Fibroblast of lung (primary cell): ENCODE results near the gene ERBB4. TPM values are rescaled to one million over a fixed set of nuclear protein-coding genes. Genes with fewer than 3 reads are reported as not detected.

Source experiments
- DNase-seq, 2 donors: peaks; one replicate each; pipeline versions ENCODE4 v3.0.0 to v3.0.0-alpha.2; 2010; ENCODE audit warnings: low read depth in 2 of 2
- H2AFZ ChIP-seq: 2 replicates; pipeline ENCODE4 v1.5.1; 2012; ENCODE audit warnings: low read length, control low read depth, inconsistent platforms
- H3K27ac ChIP-seq: 2 replicates; pipeline ENCODE4 v1.5.1; 2011; ENCODE audit warnings: low read length, control low read depth; ENCODE audit not compliant: insufficient read depth
- H3K27me3 ChIP-seq: 2 replicates; pipeline ENCODE4 v1.5.1; 2011; ENCODE audit warnings: mild to moderate bottlenecking, low read length; ENCODE audit not compliant: control insufficient read depth, insufficient read depth
- H3K36me3 ChIP-seq: 2 replicates; pipeline ENCODE4 v1.5.1; 2011; ENCODE audit warnings: low read length; ENCODE audit not compliant: control insufficient read depth, insufficient read depth
- H3K4me1 ChIP-seq: 2 replicates; pipeline ENCODE4 v1.5.1; 2011; ENCODE audit warnings: low read length; ENCODE audit not compliant: control insufficient read depth, insufficient read depth; ENCODE audit errors: extremely low read depth
- H3K4me2 ChIP-seq: 2 replicates; pipeline ENCODE4 v1.5.1; 2011; ENCODE audit warnings: low read length, control low read depth; ENCODE audit not compliant: insufficient read depth; ENCODE audit errors: extremely low read depth
- H3K4me3 ChIP-seq, 4 experiments: fragments of 200-600 bp in 1 of 4; sonication (generic) in 1 of 4; replicated peaks in 1 of 4; 2 replicates each; pipeline ENCODE4 v1.5.1; 2011 to 2016; ENCODE audit warnings: low read length in 4 of 4, low read depth in 3 of 4, mild to moderate bottlenecking in 3 of 4, control low read depth in 2 of 4, inconsistent platforms in 1 of 4, mixed read lengths in 1 of 4; ENCODE audit not compliant: insufficient read depth in 1 of 4; ENCODE audit errors: control extremely low read depth in 1 of 4
- H3K79me2 ChIP-seq: 2 replicates; pipeline ENCODE4 v1.5.1; 2012; ENCODE audit warnings: mild to moderate bottlenecking, low read length, inconsistent platforms; ENCODE audit not compliant: control insufficient read depth, insufficient read depth
- H3K9ac ChIP-seq: 2 replicates; pipeline ENCODE4 v1.5.1; 2011; ENCODE audit warnings: mild to moderate bottlenecking, low read length, control low read depth; ENCODE audit not compliant: insufficient read depth
- H3K9me3 ChIP-seq: 2 replicates; pipeline ENCODE4 v1.5.1; 2012; ENCODE audit warnings: low read depth, low read length; ENCODE audit not compliant: control insufficient read depth, insufficient read depth
- H4K20me1 ChIP-seq: 2 replicates; pipeline ENCODE4 v1.5.1; 2011; ENCODE audit warnings: low read length; ENCODE audit not compliant: control insufficient read depth, insufficient read depth; ENCODE audit errors: extremely low read depth
- EZH2 ChIP-seq: IDR thresholded peaks from 2 replicates; pipeline ENCODE4 v1.5.1; 2012; ENCODE audit warnings: low read length, control low read depth, mild to moderate bottlenecking; ENCODE audit errors: missing control alignments
- polyA plus RNA-seq, 2 donors: library from polyadenylated mRNA; depleted of rRNA in 1 of 2; stranded (reverse) in 1 of 2; unstranded in 1 of 2; fragments of >200 nt; gene quantifications; 2 replicates each; pipeline ENCODE4 v1.2.1, GENCODE V29; 2011 to 2012; ENCODE audit warnings: missing spikeins in 1 of 2
- total RNA-seq: library from RNA; depleted of rRNA; stranded (reverse); fragments of >200 nt; gene quantifications from 2 replicates; pipeline ENCODE4 v1.2.1, GENCODE V29; 2014
- TF ChIP-seq, protein P1 (sequence below), 2 donors: IDR thresholded peaks in 1 of 2; conservative IDR thresholded peaks in 1 of 2; 1 replicate in 1 of 2; 2 replicates in 1 of 2; pipeline ENCODE4 v1.5.1; 2011 to 2012; ENCODE audit warnings: low read length in 2 of 2, control low read depth in 1 of 2, inconsistent platforms in 1 of 2, low read depth in 1 of 2, mild to moderate bottlenecking in 1 of 2

The ERBB4 gene
- total and polyA plus RNA-seq, 2 donors (not counting 1 experiment from before 2014, with no cell fraction given), result 0.08 to 0.17 TPM

DNA sequence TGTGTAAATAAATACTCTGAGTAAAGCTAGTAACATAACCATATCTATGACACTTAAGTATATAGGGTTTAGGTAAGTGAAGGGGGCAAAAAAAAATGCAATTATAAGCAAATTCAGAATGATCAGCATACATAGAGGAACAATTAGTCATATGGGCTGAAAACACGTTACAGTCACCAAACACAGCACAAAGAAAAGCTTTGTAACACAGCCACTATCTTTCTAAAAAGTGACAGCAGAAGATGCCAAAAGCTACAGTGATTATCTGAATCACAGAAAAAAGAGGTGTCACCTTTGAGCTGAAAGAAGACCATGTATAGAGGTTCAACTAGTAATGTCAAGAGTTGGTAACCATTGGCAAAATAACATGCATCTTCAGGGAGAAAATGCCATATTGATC, 115.5 kb downstream of the ERBB4 start:
- Histone ChIP-seq H3K4me3 (no peak overlapping the region), H3K4me1 (no peaks in the 10 kb centered on the region), H2AFZ (no peak overlapping the region), H3K36me3 (no peaks in the 10 kb centered on the region), H3K27me3 (no peaks in the 10 kb centered on the region), H4K20me1 (no peaks in the 10 kb centered on the region), H3K79me2 (no peaks in the 10 kb centered on the region), H3K9ac (no peak overlapping the region), H3K4me2 (no peak overlapping the region), H3K27ac (no peak overlapping the region), H3K9me3 (no peaks in the 10 kb centered on the region)
- no peak for TF ChIP-seq EZH2
- TF ChIP-seq, protein P1, sequence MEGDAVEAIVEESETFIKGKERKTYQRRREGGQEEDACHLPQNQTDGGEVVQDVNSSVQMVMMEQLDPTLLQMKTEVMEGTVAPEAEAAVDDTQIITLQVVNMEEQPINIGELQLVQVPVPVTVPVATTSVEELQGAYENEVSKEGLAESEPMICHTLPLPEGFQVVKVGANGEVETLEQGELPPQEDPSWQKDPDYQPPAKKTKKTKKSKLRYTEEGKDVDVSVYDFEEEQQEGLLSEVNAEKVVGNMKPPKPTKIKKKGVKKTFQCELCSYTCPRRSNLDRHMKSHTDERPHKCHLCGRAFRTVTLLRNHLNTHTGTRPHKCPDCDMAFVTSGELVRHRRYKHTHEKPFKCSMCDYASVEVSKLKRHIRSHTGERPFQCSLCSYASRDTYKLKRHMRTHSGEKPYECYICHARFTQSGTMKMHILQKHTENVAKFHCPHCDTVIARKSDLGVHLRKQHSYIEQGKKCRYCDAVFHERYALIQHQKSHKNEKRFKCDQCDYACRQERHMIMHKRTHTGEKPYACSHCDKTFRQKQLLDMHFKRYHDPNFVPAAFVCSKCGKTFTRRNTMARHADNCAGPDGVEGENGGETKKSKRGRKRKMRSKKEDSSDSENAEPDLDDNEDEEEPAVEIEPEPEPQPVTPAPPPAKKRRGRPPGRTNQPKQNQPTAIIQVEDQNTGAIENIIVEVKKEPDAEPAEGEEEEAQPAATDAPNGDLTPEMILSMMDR (conservative IDR thresholded peaks at IDR 0.05 in 1 of 2, IDR thresholded peaks at IDR 0.05 in 1 of 2; ENCODE audit: low read depth in 1 of 2, low read length in 2 of 2), result no peak
- peak in 1 of 2 donors; percentile 9 for DNase-seq

DNA sequence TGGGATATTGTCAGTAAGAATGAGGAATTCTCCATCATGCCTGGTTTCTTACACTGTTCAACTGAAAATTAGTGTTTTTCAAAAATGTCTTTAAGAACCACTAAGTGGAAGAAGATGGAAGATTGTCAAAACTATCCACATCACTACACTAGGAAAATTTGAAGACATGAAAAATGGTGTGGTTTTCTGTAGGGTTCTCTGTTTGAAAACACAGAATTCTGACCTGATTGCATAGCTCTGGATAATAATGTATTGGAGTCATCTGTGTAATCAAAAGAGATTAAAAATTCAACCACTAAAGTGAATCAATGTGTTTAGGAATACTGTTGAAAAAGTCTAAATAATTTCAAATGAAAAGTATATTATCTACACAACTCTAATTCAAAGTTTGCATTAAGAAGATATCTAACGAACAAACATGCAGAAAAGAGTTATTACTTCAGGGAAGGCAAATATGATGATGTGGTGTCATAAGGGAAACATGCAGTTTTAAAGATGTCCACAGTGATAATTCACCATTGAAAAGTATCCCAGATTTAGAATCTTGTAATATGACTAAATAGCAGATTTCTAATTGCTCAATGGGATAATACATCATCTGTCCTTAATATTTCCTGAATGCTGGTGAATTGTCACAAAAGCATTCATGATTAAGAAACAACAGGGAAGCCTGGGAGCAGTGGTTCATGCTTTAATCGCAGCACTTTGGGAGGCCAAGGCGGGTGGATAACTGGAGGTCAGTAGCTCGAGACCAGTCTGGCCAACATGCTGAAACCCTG, 116.9 kb downstream of the ERBB4 start:
- H3K4me2 ChIP-seq, result no peak overlapping the region
- H3K27me3 ChIP-seq, result no peaks in the 10 kb centered on the region
- no peaks in the 10 kb centered on the region for H3K79me2 ChIP-seq
- H3K27ac ChIP-seq, result no peak overlapping the region
- TF ChIP-seq EZH2, result no peak
- TF ChIP-seq, protein P1 (conservative IDR thresholded peaks at IDR 0.05 in 1 of 2, IDR thresholded peaks at IDR 0.05 in 1 of 2; ENCODE audit: low read depth in 1 of 2, low read length in 2 of 2), result no peak
- peak; percentile 28 to 81 for DNase-seq
- H3K36me3 ChIP-seq, result no peaks in the 10 kb centered on the region
- H3K9me3 ChIP-seq, result no peaks in the 10 kb centered on the region
- H3K4me3 ChIP-seq, result no peak overlapping the region
- H4K20me1 ChIP-seq, result no peaks in the 10 kb centered on the region
- no peak overlapping the region for H2AFZ ChIP-seq
- no peak overlapping the region for H3K9ac ChIP-seq
- no peaks in the 10 kb centered on the region for H3K4me1 ChIP-seq

DNA sequence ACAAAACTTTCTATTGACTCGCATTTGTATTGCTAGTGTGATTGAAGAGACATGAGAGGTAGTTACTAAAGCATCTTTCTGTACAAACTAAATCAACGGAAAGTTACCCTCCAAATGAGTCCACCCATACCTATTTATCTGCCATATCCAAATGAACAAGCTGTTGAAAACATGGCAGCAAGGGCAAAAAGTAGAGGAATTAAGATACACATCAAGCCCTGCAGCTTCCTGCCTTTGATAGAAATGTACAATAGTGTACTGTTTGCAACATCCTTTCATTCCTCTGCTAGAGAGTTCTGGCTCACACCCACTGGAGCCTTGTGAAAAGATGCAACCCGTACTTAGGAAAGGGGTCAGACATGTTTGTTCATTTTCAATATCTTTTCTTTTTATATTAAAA, 122.5 kb downstream of the ERBB4 start:
- H3K27me3 ChIP-seq, result no peaks in the 10 kb centered on the region
- no peaks in the 10 kb centered on the region for H3K4me1 ChIP-seq
- no peaks in the 10 kb centered on the region for H4K20me1 ChIP-seq
- no peaks in the 10 kb centered on the region for H3K36me3 ChIP-seq
- no peaks in the 10 kb centered on the region for H3K9me3 ChIP-seq
- no peak for TF ChIP-seq EZH2
- TF ChIP-seq, protein P1 (conservative IDR thresholded peaks at IDR 0.05 in 1 of 2, IDR thresholded peaks at IDR 0.05 in 1 of 2; ENCODE audit: low read depth in 1 of 2, low read length in 2 of 2), result no peak
- DNase-seq, result no peak
- no peak overlapping the region for H3K4me3 ChIP-seq
- H2AFZ ChIP-seq, result no peak overlapping the region
- H3K9ac ChIP-seq, result no peak overlapping the region
- H3K4me2 ChIP-seq, result no peak overlapping the region
- no peaks in the 10 kb centered on the region for H3K79me2 ChIP-seq
- H3K27ac ChIP-seq, result no peak overlapping the region
